Measurements from ENCODE around the gene FAM50B. TPM values are rescaled to one million over a fixed set of nuclear protein-coding genes. Genes with fewer than 3 reads are reported as not detected.

Gene FAM50B
- total RNA-seq, 1 donor from 2014 or later: 3.1 TPM

DNA sequence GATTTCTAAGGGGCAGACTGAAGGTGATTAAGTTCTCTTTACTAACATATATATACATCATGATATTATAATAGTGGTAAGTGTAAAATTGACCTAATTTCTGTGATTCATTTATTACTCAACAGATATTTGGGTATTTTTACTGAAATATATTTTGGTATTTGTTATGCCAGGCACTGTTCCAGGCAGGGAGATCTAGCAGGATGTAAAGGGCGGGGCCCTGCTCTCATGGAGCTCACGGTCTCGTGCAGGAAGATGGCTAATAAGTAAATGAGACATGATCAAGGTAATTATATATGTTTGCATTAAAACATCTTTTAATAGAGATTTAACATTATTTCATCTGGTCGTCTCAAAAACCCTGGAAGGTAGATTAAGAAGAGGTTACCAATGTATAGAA, 27.7 kb downstream of the FAM50B start:
- TF ChIP-seq, protein P1, sequence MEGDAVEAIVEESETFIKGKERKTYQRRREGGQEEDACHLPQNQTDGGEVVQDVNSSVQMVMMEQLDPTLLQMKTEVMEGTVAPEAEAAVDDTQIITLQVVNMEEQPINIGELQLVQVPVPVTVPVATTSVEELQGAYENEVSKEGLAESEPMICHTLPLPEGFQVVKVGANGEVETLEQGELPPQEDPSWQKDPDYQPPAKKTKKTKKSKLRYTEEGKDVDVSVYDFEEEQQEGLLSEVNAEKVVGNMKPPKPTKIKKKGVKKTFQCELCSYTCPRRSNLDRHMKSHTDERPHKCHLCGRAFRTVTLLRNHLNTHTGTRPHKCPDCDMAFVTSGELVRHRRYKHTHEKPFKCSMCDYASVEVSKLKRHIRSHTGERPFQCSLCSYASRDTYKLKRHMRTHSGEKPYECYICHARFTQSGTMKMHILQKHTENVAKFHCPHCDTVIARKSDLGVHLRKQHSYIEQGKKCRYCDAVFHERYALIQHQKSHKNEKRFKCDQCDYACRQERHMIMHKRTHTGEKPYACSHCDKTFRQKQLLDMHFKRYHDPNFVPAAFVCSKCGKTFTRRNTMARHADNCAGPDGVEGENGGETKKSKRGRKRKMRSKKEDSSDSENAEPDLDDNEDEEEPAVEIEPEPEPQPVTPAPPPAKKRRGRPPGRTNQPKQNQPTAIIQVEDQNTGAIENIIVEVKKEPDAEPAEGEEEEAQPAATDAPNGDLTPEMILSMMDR (conservative IDR thresholded peaks at IDR 0.05; ENCODE audit: low read depth, low read length): no peak
- no peak for DNase-seq (ENCODE audit: low read depth)
- no peak overlapping the region for H3K4me3 ChIP-seq (ENCODE audit: low read depth, low read length)

DNA sequence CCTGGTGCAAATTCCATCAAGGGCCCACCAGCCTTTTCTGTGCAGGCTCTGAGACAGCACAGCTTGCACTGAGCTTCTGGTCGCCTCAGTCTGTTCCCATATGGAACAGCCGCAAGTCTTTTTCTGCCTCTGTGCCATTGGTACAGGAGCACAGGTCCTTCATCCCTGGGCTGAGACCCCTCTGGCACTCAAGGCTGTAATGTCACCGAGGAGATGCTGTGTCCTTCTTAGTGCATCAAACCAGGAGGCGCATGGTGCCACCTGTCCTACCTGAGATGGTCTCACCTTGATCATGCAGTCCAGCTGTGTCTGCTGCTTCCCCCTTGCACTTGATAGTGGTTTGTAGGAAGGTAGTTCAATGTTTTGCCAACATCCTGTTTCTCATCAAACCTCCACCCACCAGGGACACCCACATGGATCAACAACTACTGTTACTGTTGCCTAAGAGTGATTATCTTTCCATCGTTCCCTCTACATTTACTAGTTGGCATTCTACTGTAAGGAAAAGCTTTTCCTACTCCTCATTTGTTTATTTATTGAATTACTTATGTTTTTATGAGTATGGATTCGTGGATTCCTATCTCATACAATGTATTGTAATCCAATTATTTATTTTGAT, 29.0 kb downstream of the FAM50B start:
- TF ChIP-seq, protein P1 (conservative IDR thresholded peaks at IDR 0.05; ENCODE audit: low read depth, low read length): no peak
- H3K4me3 ChIP-seq (ENCODE audit: low read depth, low read length): no peak overlapping the region
- DNase-seq (ENCODE audit: low read depth): no peak

DNA sequence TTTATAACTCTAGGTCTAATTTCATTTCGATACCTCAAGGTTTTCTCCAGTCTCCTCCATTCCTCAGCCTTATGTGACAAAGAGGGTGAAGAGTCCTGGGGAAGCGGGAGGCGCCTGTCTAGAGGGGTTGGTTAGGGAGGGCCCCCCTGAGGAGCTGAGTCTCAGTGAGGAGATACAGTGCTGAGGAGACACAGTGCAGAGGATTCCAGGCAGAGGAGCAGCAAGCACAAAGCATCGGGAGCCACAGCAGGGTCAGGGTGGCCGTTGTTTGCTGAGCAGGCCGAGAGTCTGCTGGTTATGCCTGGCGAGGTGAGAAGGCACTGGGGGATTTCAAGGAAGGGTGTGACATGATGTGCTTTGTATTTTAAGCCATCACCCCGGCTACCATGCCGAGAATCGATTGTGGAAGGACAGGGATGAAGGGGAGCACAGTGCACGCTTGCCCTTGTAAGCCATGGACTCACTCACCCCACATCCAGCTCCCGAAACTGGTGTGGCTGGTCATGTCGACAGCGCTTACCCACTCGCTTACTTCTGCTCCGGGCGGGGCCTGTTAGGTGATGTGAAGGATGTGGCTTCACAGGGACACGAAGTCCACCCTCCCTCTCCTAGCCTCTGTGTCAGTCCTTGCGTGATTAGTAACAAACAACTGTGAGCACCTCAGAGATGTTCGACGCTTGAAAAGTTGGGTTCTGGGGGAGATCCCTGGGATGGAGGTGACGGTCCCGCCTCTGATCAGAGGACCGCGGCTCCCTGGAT, 30.2 kb downstream of the FAM50B start:
- no peak for DNase-seq (ENCODE audit: low read depth)
- TF ChIP-seq, protein P1 (conservative IDR thresholded peaks at IDR 0.05; ENCODE audit: low read depth, low read length): no peak
- no peak overlapping the region for H3K4me3 ChIP-seq (ENCODE audit: low read depth, low read length)

DNA sequence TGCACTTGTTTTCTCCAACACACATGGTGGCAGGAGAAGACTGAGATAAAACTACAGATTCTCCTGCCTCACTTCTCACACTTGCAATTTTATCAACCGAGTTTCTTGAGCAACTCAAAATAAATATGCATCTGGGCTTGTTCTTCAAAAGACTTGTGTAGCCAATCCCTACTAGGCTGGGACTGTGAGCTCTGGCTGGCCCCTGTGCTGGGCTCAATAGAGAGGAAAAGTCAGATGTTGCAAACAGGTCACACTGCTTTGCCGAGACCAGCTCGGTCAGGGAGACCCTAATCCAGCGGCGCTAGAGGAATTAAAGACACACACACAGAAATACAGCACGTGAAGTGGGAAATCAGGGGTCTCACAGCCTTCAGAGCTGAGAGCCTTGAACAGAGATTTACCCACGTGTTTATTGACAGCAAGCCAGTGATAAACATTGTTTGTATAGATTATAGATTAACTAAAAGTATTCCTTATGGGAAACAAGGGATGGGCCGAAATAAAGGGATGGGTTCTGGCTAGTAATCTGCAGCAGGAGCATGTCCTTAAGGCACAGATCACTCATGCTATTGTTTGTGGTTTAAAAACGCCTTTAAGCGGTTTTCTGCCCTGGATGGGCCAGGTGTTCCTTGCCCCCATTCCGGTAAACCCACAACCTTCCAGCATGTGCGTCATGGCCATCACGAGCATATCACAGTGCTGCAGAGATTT, 32.7 kb downstream of the FAM50B start:
- DNase-seq (ENCODE audit: low read depth): no peak
- H3K4me3 ChIP-seq (ENCODE audit: low read depth, low read length): no peak overlapping the region
- TF ChIP-seq, protein P1 (conservative IDR thresholded peaks at IDR 0.05; ENCODE audit: low read depth, low read length): no peak

DNA sequence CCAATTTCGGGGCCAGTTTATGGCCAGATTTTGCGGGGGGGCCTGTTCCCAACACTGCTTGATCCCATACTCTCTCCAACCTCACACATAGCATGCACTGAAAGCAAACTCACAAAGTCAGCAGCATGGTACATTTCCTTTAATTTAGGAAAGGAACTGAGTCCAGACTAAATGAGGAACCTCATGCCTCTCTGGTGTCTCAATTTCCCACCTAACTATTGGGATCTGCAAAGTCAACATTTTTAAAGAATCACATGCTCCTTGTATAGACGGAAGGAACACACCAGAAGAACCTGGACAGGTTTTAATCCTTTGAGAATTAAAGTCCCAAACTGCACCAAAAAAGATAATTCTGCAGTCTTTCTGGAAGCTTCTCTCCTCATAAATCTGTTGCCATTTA, 33.3 kb downstream of the FAM50B start:
- no peak overlapping the region for H3K4me3 ChIP-seq (ENCODE audit: low read depth, low read length)
- DNase-seq (ENCODE audit: low read depth): no peak
- TF ChIP-seq, protein P1 (conservative IDR thresholded peaks at IDR 0.05; ENCODE audit: low read depth, low read length): no peak

DNA sequence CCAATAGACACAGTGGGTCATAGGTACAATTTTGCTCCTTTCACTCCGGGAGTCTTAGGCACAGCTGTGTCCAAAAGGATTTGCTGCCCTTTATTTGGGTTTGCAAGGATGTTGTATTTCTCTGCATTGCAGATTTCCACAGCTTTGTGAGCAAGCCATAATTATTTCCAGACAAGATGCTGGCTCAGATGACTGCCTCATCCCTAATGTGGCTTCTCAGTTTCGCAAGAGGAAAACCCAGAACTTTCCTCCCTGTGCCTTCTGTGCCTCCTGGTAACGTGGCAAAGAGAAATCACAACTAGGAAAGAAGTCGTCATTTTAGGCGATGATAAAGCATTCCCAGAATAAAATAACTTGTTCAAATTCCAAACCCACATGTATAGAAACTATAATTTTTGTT, 33.7 kb downstream of the FAM50B start:
- no peak for DNase-seq (ENCODE audit: low read depth)
- no peak overlapping the region for H3K4me3 ChIP-seq (ENCODE audit: low read depth, low read length)
- TF ChIP-seq, protein P1 (conservative IDR thresholded peaks at IDR 0.05; ENCODE audit: low read depth, low read length): no peak

All from epithelial cell of proximal tubule (primary cell).